Activated effector memory CD4-positive, alpha-beta T cell treated with anti-CD3 and anti-CD28 coated beads, Interleukin-2, amount 50 U/mL, for 16 hours (primary cell): ENCODE data around the gene TRIM63.
"Not testable (repeated sequence)": the region's sequence is repeated elsewhere in the genome, so short reads cannot be mapped to it uniquely, and the experiment has no call there.

ENCODE experiments used
- DNase-seq: peaks from one replicate; pipeline ENCODE4 v3.0.0-alpha.2; 2020

TRIM63 gene

DNA sequence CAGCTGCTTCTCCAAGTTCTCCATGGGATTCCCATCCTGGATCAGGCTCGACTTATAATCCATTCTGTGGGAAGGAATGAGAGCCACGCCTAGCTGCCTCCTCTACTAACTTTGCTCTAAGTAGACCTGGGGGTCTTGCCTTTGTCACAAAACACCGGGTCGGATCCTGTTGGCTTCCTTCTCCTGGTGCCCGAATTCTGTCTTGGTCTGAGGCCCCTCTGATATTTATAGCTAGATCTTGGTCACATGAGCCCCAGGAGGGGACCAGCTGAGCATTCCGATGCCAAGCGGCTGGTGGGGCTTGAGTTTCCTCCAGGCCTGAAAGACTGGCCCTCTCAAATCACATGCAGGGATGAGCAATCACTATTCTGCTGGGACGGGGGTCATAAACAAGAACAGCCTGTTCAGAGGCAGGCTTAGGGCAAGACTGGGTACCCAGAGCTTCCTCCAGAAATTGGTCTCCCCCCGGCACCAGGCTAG, at the start of gene TRIM63:
TSS of gene TRIM63 (minus strand) at position 199 of the 480 bp plus-strand sequence. CDS start at position 63, 136 bp downstream.
- no peak for DNase-seq

DNA sequence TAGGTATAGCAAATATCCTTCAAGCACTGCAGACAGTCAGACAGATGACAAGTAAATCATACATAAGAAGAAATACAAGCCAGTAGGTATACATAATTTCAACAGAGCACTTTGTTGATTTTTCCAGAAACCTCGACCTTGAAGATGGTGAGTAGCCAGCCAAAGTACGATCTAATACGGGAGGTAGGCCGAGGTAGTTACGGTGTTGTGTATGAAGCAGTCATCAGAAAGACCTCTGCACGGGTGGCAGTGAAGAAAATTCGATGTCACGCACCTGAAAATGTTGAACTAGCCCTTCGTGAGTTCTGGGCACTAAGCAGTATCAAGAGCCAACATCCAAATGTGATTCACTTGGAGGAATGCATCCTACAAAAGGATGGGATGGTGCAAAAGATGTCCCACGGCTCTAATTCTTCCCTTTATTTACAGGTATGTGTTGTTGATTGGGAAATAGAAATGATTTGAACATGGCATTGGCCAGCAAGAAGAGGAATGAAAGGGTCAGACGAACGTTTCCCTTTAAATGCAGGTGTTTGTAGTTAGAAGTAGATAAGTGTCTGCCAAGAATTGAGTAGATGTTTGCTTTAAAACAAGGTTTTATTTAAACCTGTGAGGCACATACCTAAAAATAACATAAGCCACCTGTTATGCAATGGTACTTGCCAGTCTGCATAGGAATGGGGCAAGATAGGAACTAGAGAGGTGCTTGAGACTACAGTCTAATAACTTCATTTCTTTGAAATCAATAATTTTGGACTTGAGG, 46.9 kb upstream of the TRIM63 start:
- no peak for DNase-seq

DNA sequence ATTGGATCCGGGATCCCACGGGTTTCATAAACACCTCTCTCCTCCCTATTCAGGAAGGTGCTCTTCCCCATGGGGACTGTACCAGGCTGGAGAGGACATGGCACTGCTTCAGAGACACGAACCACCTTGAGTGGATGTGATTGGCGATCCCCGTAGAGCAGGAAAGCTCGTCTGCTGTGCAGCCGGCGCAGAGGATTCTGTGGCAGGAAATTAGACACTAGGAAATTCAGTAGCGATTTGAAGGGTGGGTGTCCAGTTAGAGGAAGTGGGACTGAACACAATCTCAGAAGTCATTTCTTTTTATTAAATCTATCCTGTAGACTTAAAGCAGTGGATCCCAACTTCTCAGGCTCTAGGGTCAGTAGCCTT, 45.0 kb upstream of the TRIM63 start:
- DNase-seq, result no peak

DNA sequence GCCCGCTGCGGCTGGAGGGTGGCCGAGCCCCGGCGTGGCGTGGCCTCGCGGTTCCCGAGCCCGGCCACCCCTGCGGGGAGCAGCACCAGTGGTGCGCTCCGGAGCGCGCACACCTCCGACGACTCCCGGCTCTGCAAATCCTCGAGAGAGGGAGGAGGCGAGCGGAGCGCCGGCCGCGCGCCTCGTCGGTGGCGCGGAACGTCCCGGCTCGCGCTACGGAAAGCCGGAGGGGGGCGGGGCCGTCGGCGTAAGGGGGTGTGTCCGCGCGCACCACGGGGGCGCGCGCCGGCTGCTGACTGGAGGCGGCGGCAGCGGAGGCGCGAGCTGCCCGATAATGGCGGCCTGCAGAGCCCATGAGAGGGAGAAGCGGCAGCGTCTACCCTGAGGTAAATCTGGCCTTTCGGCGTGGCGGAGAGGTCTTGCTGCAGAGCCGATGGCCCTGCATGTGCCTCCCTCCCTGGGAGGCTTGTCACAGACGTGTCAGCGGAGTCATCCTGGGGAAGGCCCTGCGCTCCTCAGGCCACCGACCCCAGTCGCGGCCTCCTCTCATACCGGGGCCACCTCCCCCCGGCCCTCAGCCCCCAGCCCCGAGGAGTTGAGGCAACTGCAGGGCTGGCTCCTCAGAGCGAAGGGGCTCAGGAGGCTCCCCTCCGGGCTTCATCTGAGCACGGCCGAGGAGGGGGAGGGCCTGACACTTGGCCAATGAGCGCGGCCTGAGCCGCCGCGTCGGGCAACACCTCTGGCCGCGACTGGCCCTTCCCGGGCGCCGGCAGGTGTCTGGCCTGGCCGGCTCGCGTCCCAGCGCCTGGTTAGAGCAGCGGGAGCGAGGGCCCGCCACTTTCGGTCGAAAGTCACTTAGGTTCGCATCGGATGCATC, 44.3 kb upstream of the TRIM63 start, which contains the start of gene PDIK1L:
TSS of gene PDIK1L (plus strand) at position 295 of the 877 bp plus-strand sequence. CDS start 2,485 bp downstream, outside the sequence.
- peak; percentile 98 for DNase-seq

DNA sequence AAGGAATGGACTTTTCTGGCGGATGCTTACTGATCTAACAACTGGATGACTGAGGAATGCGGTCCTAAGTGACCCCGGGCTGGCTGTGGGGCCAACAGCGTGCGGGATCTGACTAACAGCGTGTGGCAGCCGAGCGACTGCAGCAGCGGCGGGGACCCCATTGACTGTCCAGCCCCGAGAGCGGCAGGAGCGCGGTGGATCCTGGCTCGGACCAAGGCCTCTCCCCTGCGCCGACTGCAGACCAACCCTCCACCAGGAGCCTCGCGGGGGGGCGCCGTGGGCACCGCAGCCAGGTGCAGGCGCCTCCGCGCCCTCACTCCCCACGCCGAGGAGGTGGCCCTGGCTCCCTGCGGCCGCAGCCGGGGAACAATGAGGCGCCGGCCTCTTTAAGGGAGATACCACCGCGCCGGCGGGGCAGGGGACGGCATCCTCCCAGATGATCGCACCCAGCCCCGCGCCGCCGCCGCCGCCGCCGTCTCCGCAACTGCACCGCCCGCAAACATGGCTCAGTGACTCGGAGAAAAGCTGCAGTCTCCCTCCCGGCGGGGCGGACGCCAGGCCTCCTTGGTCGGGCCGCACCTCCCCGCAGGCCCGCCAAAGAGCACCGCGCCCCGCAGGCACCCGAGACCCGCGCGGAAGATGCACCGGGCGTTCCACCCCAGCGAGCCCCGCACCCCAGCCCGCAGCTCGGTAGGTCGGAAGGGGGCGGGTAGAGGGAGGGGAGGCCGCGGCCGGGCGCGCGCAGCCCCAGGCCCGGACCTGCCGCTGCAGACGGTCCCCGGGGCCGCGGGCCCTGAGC, 43.5 kb upstream of the TRIM63 start:
- peak; percentile 92 for DNase-seq

DNA sequence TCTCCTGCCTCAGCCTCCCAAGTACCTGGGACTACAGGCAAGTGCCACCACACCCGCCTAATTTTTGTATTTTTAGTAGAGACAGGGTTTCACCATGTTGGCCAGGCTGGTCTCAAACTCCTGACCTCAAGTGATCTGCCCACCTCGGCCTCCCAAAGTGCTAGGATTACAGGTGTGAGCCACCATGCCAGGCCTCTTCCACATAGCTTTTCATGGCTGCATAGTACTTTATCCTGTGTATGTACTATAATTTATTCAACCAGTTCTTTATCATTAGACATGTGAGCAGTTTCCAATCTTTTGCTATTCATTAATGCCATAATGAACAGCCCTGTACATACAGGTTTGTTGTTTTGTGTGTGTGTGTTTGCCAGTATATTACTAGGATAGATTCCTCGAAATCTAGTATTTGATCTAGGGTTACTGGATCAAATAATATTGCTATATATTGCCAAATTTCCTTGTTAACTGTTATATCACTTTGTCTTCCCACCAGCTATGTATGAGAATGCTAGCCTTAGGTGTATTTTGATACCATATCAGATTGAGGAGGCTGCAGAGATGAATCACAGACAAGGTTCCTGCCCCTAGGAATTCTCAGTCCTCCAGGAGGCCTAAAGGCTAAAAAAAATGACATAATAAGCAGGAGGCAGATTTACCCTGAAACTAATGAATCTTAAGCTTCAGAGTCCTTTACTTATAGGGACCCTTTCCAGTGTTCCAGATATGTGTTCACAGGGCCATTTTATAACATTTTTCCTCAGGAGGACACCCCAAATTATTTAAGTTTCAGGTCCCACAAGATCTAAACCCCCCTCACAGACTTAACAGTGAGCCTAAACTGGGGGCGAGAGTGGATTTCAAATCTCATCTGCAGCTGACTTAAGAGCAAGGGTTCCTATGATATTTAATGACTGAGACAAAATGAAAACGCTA, 42.1 kb upstream of the TRIM63 start:
- no peak for DNase-seq

DNA sequence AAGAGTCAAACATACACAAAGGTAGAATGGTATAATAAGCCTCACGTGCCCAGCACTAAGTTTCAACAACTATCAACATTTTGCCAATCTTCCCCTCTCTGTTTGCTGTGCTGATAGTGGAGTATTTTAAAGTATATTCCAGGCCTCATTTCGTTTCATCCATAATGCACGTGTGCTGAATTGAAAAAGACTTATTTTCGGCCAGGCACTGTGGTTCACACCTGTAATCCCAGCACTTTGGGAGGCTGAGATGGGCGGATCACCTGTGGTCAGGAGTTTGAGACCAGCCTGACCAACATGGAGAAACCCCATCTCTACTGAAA, 37.8 kb upstream of the TRIM63 start:
- DNase-seq, result peak; percentile 8

DNA sequence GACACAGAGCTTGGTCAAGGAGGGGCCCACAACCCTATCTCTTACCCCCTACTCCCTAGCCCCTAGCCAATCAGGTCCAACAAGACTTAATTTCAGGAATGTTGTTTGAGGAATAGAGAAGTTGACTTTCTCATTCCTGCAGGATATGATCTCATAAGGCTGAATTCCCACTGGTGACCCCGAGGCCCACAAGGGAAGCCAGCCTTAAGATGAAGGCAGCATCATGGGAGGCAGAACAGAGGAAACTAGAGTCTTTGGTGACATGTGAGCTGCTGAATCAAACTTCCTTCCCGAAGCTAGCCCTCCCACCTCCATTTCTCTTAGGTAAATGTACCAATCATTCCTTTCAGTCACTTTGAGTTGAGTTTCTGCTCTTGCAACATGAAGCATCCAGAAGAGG, 35.1 kb upstream of the TRIM63 start:
- DNase-seq, result peak; percentile 30

DNA sequence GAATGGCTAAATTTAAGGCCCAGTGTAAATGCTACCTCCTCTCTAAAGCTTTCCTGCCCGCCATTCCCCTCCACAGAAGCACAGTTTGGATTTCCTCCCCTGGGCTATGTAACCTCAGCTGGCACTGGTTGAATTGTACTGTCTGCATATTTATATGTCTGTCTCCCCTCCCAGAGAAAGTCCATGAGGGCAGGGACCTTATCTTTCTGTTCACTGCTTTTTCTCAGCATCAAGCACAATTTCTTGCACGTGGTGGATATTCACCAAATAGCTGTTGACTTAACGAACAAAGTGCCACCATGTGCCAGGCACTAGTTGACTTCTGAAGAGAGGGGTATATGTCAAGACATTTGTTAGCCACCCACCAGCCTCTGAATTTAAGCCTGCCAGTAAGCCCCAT, 34.7 kb upstream of the TRIM63 start:
- DNase-seq, result peak; percentile 16

DNA sequence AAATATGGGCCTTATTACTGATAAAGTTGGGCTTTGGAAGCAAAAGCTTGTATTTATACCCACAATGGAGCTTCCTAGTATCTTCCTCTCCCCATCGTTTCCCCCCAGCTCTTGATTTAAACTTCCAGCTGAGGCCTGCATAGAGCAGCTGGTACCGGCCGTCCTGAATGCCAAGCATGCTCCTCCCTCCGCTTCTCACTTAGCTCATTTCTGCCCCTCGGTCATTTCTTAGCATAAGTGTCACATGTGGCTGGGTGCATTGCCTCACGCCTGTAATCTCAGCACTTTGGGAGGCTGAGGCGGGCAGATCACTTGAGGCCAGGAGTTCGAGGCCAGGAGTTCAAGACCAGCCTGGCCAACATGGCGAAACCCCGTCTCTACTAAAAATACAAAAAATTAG, 32.8 kb upstream of the TRIM63 start:
- not testable (repeated sequence) for DNase-seq

DNA sequence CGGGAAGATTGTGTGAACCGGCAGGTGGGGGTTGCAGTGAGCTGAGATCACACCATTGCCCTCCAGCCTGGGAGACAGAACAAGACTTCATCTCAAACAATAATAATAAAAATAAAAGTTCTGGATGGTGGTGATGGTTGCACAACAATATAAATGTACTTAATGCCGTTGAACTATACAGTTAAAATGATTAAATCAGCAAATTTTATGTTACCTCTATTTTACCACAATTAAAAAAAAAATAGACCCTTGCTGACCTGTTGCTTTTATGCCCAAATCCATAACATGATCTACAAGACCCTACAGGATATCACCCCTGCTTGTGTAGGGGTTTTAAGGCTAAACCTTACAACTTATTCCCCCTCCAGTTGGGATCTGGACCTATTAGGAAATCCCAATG, 32.4 kb upstream of the TRIM63 start:
- DNase-seq, result peak; percentile 8

DNA sequence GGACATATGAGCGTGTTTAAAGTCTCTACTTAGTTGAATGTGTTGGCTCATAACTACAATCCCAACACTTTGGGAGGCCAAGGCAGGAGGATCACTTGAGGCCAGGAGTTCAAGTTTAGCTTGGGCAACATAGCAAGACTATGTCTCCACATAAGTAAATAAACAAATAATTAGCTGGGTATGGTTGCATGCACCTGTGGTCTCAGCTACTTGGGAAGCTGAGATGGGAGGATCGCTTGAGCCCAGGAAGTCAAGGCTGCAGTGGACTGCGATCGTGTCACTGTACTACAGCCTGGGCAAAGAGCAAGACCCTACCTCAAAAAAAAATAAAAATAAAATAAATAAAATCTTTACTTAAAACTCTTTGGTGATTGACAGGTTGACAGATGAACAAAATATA, 31.2 kb upstream of the TRIM63 start:
- DNase-seq, result peak; percentile 2

DNA sequence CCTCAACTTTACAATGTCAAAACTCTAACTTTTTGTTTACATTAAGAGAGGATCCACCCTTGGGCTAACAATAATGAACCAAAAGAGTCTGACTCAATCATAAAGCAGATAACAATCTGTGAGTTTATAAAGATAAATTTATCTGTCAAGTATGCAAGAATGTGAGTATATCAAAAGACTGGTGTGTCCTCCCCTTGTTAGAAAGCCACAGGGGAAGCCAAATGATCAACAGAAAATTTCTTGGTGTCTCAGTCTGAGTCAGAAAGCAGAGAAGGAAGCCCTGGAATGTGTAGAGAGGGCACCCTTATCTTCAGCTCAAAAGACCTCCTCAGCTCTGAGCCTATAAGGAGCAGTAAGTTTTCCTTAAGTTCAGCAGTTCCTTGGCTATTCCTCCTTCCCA, 30.3 kb upstream of the TRIM63 start:
- DNase-seq, result no peak

DNA sequence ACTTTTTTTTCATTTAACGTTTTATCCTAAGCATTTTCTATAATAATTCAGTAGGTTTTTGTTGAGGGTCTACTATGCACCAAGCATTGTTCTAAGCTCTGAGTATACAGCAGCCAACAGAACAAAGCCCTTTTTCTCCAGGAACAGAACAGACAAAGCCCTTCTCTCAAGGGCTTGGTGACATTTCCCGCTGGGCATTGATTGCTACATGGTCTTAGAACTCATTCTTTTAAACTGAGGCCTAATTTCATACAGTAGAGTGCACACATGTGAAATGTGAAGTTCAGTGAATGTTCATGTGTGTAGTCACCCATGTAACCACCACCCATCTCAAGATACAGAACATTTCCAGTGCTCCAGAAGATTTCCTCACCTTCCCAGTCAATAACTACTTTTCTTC, 29.0 kb upstream of the TRIM63 start:
- no peak for DNase-seq

DNA sequence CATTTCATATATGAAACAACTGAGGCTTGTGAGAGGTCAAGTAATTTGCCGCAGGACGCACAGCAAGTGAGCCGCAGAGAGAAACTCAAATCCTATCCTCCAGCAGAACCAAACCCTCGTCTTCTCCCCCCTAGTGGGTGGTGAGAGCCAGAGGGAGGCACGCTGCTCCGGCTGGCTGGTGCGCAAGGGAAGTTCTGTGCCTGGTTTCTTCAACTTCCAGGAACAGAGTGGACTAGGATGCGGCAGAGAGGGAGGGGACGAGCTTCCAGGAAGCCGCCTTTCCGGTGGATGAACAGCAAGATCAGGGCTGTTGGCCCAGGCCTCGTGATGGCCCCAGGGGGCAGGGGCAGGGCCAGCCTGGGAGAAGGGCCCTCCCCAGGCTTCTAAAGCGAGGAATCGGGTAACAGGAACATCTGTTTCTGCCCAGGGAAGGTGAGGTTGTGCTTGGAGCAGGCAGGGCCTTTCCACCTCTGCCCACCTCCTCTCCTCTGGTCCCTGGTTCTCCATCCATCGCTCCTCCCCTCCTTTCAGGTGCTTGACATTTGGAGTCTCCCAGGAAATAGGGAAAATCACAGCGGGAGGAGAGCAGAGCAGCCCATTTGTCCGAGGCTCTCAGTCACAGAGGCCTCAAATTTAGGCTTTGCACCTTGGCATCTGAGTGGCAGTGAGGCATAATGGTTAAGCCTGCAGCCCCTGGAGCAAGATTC, 27.4 kb upstream of the TRIM63 start:
- DNase-seq, result peak; percentile 24

DNA sequence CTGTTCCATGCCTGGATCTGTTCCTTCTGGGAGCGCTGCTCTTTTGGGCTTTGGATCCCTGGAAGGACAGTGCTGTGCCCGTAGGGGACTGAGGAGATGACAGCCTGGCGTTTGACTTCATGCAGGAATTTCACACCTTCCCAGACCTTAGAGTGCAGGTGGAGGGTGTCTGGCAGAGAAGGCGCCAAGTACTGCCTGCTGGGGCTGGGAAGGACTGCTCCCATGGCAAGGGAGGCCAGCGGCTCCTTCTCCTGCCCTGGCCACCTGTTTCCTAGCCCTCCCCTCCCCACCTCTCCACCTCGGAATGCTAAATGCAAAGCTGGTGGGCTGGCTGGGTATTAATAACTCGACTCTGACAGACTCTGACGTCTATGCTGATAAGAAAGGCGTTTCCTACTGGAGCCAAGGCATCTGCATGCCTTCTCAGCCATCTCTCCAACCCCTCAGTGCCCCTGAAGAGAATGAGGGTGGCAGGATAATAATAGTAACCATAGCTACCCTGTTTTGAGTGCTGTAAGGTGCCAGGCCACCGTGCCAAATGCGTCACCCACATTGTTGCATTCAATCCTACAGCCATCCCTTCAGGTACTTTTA, 26.7 kb upstream of the TRIM63 start:
- peak; percentile 3 for DNase-seq

DNA sequence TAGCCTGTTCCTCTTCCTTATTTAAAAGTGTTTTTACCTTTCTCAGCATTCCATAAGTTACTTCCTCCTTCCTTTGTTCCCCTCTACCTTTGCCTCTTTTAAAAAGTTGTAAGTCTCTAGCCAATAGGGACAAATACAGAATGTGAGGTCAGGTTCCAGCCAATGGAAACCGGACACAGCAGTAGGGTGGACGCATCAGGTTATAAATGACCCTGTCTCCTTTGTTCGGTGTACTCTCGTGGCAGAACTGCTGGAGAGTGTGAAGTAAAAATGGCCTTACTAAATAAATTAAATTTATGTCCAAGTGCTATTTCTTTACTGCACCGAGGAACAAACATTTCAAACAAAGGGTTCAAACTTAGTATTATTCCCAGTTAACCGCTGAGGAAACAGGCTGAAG, 26.1 kb upstream of the TRIM63 start:
- DNase-seq, result peak; percentile 6

DNA sequence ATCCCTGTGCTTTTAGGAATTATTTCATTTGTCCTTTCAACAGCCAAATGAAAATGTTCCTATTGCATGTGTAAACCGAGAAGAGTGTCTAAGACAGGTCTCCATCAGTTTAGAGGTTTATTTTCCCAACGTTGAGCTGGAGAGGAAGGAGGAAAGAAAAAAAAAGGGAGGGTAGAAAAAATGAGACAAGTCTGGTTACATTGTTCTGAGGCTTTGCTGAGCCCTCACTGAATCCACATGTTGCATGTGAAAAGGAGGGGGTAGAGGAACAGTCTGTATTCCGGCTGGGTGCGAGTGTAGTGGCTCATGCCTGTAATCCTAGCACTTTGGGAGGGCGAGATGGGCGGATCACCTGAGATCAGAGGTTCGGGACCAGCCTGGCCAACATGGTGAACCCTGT, 25.0 kb upstream of the TRIM63 start:
- DNase-seq, result no peak

DNA sequence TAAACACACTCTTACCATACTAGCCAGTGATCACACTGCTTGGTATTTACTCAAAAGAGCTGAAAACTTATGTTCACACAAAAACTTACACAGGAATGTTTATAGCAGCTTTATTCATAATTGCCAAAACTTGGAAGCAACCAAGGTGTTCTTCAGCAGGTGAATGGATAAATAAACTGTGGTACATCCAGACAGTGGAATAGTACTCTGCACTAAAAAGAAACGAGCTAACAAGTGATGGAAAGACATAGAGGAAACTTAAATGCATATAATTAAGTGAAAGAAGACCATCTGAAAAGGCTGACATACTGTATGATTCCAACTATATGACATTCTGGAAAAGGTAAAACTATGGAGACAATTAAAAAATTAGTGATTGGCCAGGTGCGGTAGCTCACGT, 23.5 kb upstream of the TRIM63 start:
- no peak for DNase-seq

DNA sequence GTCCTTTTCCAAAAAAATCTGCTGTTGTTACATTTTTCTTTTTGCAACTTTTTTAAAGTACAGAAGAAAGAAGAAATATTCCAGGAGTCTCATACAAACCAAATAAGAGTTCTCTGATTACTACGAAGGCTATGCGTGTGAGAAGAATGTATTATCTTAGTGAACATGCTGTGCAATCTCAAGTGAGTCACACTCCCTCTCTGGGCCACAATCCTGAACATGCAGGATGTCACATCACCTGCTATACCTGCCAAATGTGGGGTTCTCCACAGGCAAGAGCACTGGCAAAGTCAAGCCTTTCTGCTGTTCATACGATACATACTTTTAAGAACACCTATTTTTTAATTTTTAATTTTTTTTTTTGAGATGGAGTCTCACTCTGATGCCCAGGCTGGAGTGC, 21.7 kb upstream of the TRIM63 start:
- no peak for DNase-seq

DNA sequence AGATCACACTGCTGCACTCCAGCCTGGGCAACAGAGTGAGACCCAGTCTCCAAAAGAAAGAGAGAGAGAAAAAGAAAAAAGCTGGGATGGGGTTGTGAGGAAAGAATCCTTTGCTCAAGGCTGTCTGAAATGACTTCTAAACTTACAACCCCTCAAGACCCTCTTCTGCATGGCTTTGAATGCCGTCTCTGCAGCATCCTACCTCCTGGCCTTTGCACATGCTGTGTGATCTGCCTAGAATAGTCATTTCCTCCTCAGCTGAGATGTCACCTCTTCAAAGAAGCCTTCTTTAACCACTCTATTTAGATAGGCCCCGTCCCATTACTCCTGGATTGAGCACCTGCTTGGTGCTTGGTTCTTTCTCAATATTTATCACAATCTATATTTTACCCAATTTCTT, 17.4 kb upstream of the TRIM63 start:
- DNase-seq, result no peak
